H9 (cell line): ENCODE results near the gene CNTFR. TPM values are rescaled to one million over a fixed set of nuclear protein-coding genes. Genes with fewer than 3 reads are reported as not detected.

ENCODE experiments used
- DNase-seq: peaks from one replicate; pipeline ENCODE4 v3.0.0-alpha.2; 2017
- H2AFZ ChIP-seq: one replicate; pipeline ENCODE4 v1.6.1; 2013; ENCODE audit warnings: mild to moderate bottlenecking, low read length, control low read depth, moderate library complexity
- H2AK5ac ChIP-seq: 2 replicates; pipeline ENCODE4 v1.6.1; 2013; ENCODE audit warnings: low read length, control low read depth, mixed read lengths; ENCODE audit not compliant: insufficient read length
- H2BK120ac ChIP-seq: one replicate; pipeline ENCODE4 v1.6.1; 2013; ENCODE audit warnings: low read depth, mild to moderate bottlenecking, low read length, control low read depth, inconsistent platforms; ENCODE audit not compliant: poor library complexity, severe bottlenecking
- H2BK12ac ChIP-seq: 2 replicates; pipeline ENCODE4 v1.6.1; 2013; ENCODE audit warnings: low read length, control low read depth, mixed read lengths, low read depth; ENCODE audit not compliant: insufficient read length
- H2BK15ac ChIP-seq: 2 replicates; pipeline ENCODE4 v1.6.1; 2013; ENCODE audit warnings: low read depth, low read length, control low read depth
- H2BK20ac ChIP-seq: one replicate; pipeline ENCODE4 v1.6.1; 2013; ENCODE audit warnings: low read depth, mild to moderate bottlenecking, low read length, control low read depth, inconsistent platforms; ENCODE audit not compliant: poor library complexity, severe bottlenecking
- H2BK5ac ChIP-seq: 2 replicates; pipeline ENCODE4 v1.6.1; 2013; ENCODE audit warnings: low read length, control low read depth, mixed read lengths; ENCODE audit not compliant: insufficient read length
- H3K14ac ChIP-seq: 2 replicates; pipeline ENCODE4 v1.6.1; 2013; ENCODE audit warnings: low read length, control low read depth; ENCODE audit not compliant: insufficient read depth
- H3K18ac ChIP-seq: 2 replicates; pipeline ENCODE4 v1.6.1; 2013; ENCODE audit warnings: low read depth, mild to moderate bottlenecking, mixed read lengths, low read length, control low read depth; ENCODE audit not compliant: insufficient read length
- H3K23ac ChIP-seq: 2 replicates; pipeline ENCODE4 v1.6.1; 2013; ENCODE audit warnings: low read length, control low read depth, mixed read lengths, low read depth; ENCODE audit not compliant: insufficient read length
- H3K23me2 ChIP-seq: 2 replicates; pipeline ENCODE4 v1.6.1; 2013; ENCODE audit warnings: low read depth, mild to moderate bottlenecking, mixed read lengths, low read length, control low read depth; ENCODE audit not compliant: insufficient read length, poor library complexity, severe bottlenecking
- H3K27ac ChIP-seq: 2 replicates; pipeline ENCODE4 v1.5.1; 2013; ENCODE audit warnings: low read length, control low read depth, mixed read lengths, low read depth; ENCODE audit not compliant: insufficient read length
- H3K27me3 ChIP-seq: 2 replicates; pipeline ENCODE4 v1.6.1; 2013; ENCODE audit warnings: low read length, control low read depth, inconsistent platforms; ENCODE audit not compliant: insufficient read depth
- H3K4ac ChIP-seq: 2 replicates; pipeline ENCODE4 v1.6.1; 2013; ENCODE audit warnings: low read depth, mild to moderate bottlenecking, control low read depth, inconsistent platforms, low read length, moderate library complexity
- H3K4me1 ChIP-seq: 2 replicates; pipeline ENCODE4 v1.6.1; 2013; ENCODE audit warnings: low read length, control low read depth, inconsistent platforms; ENCODE audit not compliant: insufficient read depth
- H3K4me2 ChIP-seq: 2 replicates; pipeline ENCODE4 v1.6.1; 2013; ENCODE audit warnings: low read length, control low read depth, mixed read lengths; ENCODE audit not compliant: insufficient read length, insufficient read depth
- H3K56ac ChIP-seq: 2 replicates; pipeline ENCODE4 v1.6.1; 2013; ENCODE audit warnings: low read depth, mild to moderate bottlenecking, mixed read lengths, low read length, control low read depth; ENCODE audit not compliant: insufficient read length
- H3K79me1 ChIP-seq: 2 replicates; pipeline ENCODE4 v1.6.1; 2013; ENCODE audit warnings: low read depth, mild to moderate bottlenecking, moderate library complexity, low read length, control low read depth, inconsistent platforms; ENCODE audit not compliant: insufficient read depth, poor library complexity, severe bottlenecking
- H3K79me2 ChIP-seq: 2 replicates; pipeline ENCODE4 v1.6.1; 2013; ENCODE audit warnings: low read length, control low read depth, inconsistent platforms; ENCODE audit not compliant: insufficient read depth
- H3K9ac ChIP-seq: 2 replicates; pipeline ENCODE4 v1.6.1; 2013; ENCODE audit warnings: low read length, control low read depth, mixed read lengths; ENCODE audit not compliant: insufficient read length; ENCODE audit errors: extremely low read depth
- H3K9me3 ChIP-seq: one replicate; pipeline ENCODE4 v1.6.1; 2013; ENCODE audit warnings: low read depth, low read length, inconsistent platforms; ENCODE audit not compliant: control insufficient read depth
- H3T11ph ChIP-seq: one replicate; pipeline ENCODE4 v1.6.1; 2013; ENCODE audit warnings: mild to moderate bottlenecking, low read length, control low read depth, inconsistent platforms
- H4K20me1 ChIP-seq: one replicate; pipeline ENCODE4 v1.6.1; 2013; ENCODE audit not compliant: control insufficient read depth, insufficient read length, insufficient read depth
- H4K5ac ChIP-seq: 2 replicates; pipeline ENCODE4 v1.6.1; 2013; ENCODE audit warnings: low read depth, mild to moderate bottlenecking, mixed read lengths, low read length, control low read depth; ENCODE audit not compliant: insufficient read length
- H4K8ac ChIP-seq: replicated peaks from 2 replicates; pipeline ENCODE4 v1.6.1; 2013; ENCODE audit warnings: low read length, control low read depth, mixed read lengths, low read depth; ENCODE audit not compliant: insufficient read length
- H4K91ac ChIP-seq: 2 replicates; pipeline ENCODE4 v1.6.1; 2013; ENCODE audit warnings: low read depth, mild to moderate bottlenecking, moderate library complexity, mixed read lengths, low read length, control low read depth; ENCODE audit not compliant: insufficient read length
- H3K27ac Mint-ChIP-seq, 3 experiments: 2 replicates in 2 of 3; 3 replicates in 1 of 3; pipeline ENCODE4 v1.8.0; 2020 to 2021; ENCODE audit warnings: mixed read lengths in 3 of 3, mild to moderate bottlenecking in 1 of 3, moderate library complexity in 1 of 3
- H3K27me3 Mint-ChIP-seq: 2 replicates; pipeline ENCODE4 v1.8.0; 2021; ENCODE audit warnings: low read depth, mild to moderate bottlenecking, moderate library complexity, mixed read lengths
- H3K36me3 Mint-ChIP-seq, 3 experiments: 2 replicates in 2 of 3; 3 replicates in 1 of 3; pipeline ENCODE4 v1.8.0; 2020 to 2021; ENCODE audit warnings: low read depth in 3 of 3, mixed read lengths in 3 of 3; ENCODE audit not compliant: insufficient read depth in 1 of 3
- H3K4me1 Mint-ChIP-seq, 2 experiments: 2 replicates each; pipeline ENCODE4 v1.8.0; 2020; ENCODE audit warnings: mixed read lengths in 2 of 2
- H3K4me3 Mint-ChIP-seq, 2 experiments: 2 replicates in 1 of 2; 3 replicates in 1 of 2; pipeline ENCODE4 v1.8.0; 2020 to 2021; ENCODE audit warnings: mild to moderate bottlenecking in 2 of 2, mixed read lengths in 2 of 2, moderate library complexity in 1 of 2
- H3K9me3 Mint-ChIP-seq, 2 experiments: 2 replicates in 1 of 2; 3 replicates in 1 of 2; pipeline ENCODE4 v1.8.0; 2020; ENCODE audit warnings: mild to moderate bottlenecking in 2 of 2, mixed read lengths in 2 of 2, moderate library complexity in 1 of 2
- WGBS: extraction: QIAGEN DNeasy Blood & Tissue Kit; methylation state at CpG from one replicate; pipeline ENCODE4 v1.1.7; 2013; ENCODE audit warnings: missing lambda C conversion rate, low lambda C conversion rate, mixed read lengths; ENCODE audit not compliant: insufficient read length; ENCODE audit errors: extremely low coverage; 5-methylcytosine and 5-hydroxymethylcytosine counted together
- total RNA-seq: library from RNA; stranded (reverse); gene quantifications from 2 replicates; pipeline ENCODE4 v1.2.1, GENCODE V29; 2021
- TF ChIP-seq, protein P1 (sequence below): fragments of 200-600 bp; sonication (generic); conservative IDR thresholded peaks from 3 replicates; pipeline ENCODE4 v1.8.0; 2021; ENCODE audit warnings: antibody characterized with exemption, mild to moderate bottlenecking

Gene CNTFR
- total RNA-seq, 1 experiment from 2014 or later = 0.55 TPM

GRCh38 chr9:34508951-34509350 lies 80.6 kb downstream of the CNTFR start:
- no peak overlapping the region for H3K9ac ChIP-seq
- no peak overlapping the region for H3K27ac Mint-ChIP-seq
- no peak overlapping the region for H3K4ac ChIP-seq
- H3T11ph ChIP-seq = no peak overlapping the region
- H3K23ac ChIP-seq = no peak overlapping the region
- H2BK120ac ChIP-seq = no peak overlapping the region
- peaks cover 33 to 42% of the 10 kb centered on the region in 2 experiments for H3K4me1 Mint-ChIP-seq
- WGBS = no CpG with 5 or more reads among the region's 3 CpGs
- no peak overlapping the region for H2BK5ac ChIP-seq
- H3K4me1 ChIP-seq = peaks cover 19% of the 10 kb centered on the region; the same call in 1 of the 2 replicates
- no peaks in the 10 kb centered on the region for H3K79me1 ChIP-seq
- H3K23me2 ChIP-seq = no peaks in the 10 kb centered on the region
- H3K27me3 ChIP-seq = no peaks in the 10 kb centered on the region
- DNase-seq = no peak
- no peak overlapping the region for H2BK15ac ChIP-seq
- H3K9me3 Mint-ChIP-seq = no peaks in the 10 kb centered on the region
- no peak overlapping the region for H2BK12ac ChIP-seq
- no peak overlapping the region for H4K5ac ChIP-seq
- H4K91ac ChIP-seq = no peak overlapping the region
- H3K18ac ChIP-seq = no peak overlapping the region
- no peaks in the 10 kb centered on the region for H4K20me1 ChIP-seq
- H3K79me2 ChIP-seq = no peaks in the 10 kb centered on the region
- no peak overlapping the region for H2AFZ ChIP-seq
- no peak overlapping the region for H4K8ac ChIP-seq
- H3K9me3 ChIP-seq = no peaks in the 10 kb centered on the region
- H3K4me3 Mint-ChIP-seq = no peak overlapping the region
- H3K36me3 Mint-ChIP-seq = no peaks in the 10 kb centered on the region
- H3K27ac ChIP-seq = no peak overlapping the region
- no peak overlapping the region for H3K56ac ChIP-seq
- TF ChIP-seq, protein P1, sequence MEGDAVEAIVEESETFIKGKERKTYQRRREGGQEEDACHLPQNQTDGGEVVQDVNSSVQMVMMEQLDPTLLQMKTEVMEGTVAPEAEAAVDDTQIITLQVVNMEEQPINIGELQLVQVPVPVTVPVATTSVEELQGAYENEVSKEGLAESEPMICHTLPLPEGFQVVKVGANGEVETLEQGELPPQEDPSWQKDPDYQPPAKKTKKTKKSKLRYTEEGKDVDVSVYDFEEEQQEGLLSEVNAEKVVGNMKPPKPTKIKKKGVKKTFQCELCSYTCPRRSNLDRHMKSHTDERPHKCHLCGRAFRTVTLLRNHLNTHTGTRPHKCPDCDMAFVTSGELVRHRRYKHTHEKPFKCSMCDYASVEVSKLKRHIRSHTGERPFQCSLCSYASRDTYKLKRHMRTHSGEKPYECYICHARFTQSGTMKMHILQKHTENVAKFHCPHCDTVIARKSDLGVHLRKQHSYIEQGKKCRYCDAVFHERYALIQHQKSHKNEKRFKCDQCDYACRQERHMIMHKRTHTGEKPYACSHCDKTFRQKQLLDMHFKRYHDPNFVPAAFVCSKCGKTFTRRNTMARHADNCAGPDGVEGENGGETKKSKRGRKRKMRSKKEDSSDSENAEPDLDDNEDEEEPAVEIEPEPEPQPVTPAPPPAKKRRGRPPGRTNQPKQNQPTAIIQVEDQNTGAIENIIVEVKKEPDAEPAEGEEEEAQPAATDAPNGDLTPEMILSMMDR = no peak
- peaks cover 3% of the 10 kb centered on the region; the same call in 1 of the 2 replicates for H3K27me3 Mint-ChIP-seq
- no peak overlapping the region for H2AK5ac ChIP-seq
- H2BK20ac ChIP-seq = no peak overlapping the region
- no peak overlapping the region for H3K4me2 ChIP-seq
- no peak overlapping the region for H3K14ac ChIP-seq
